GM23338 (cell line): ENCODE results near the gene CARHSP1. TPM values are rescaled to one million over a fixed set of nuclear protein-coding genes. Genes with fewer than 3 reads are reported as not detected.
A peak's percentile ranks its signal among the peaks of the same experiment; 100 is the strongest.

Source experiments
- ATAC-seq: fragments of 200-7000 bp; cut with Tn5 transposase; 3 replicates; pipeline ENCODE4 v1.9.1; 2020
- DNase-seq: peaks from one replicate; pipeline ENCODE4 v3.0.0-alpha.2; 2015; ENCODE audit warnings: low spot score
- H2AFZ ChIP-seq: fragments of 200-600 bp; sonication (generic); 2 replicates; pipeline ENCODE4 v1.8.0; 2016; ENCODE audit warnings: antibody characterized with exemption, mild to moderate bottlenecking, moderate library complexity
- H3F3A ChIP-seq: fragments of 200-600 bp; sonication (generic); replicated peaks from 2 replicates; pipeline ENCODE4 v1.8.0; 2017; ENCODE audit warnings: antibody characterized with exemption, mixed run types, low read depth
- H3K27ac ChIP-seq: fragments of 200-600 bp; sonication (generic); 2 replicates; pipeline ENCODE4 v1.6.1; 2016; ENCODE audit warnings: low read depth
- H3K27me3 ChIP-seq: fragments of 200-600 bp; sonication (generic); 2 replicates; pipeline ENCODE4 v1.8.0; 2016; ENCODE audit warnings: mild to moderate bottlenecking, mixed run types, moderate library complexity; ENCODE audit not compliant: insufficient read depth
- H3K36me3 ChIP-seq: fragments of 200-600 bp; sonication (generic); 2 replicates; pipeline ENCODE4 v1.8.0; 2016; ENCODE audit warnings: mild to moderate bottlenecking; ENCODE audit not compliant: insufficient read depth
- H3K4me1 ChIP-seq: fragments of 200-600 bp; sonication (generic); 2 replicates; pipeline ENCODE4 v1.8.0; 2016; ENCODE audit warnings: mild to moderate bottlenecking, moderate library complexity; ENCODE audit not compliant: insufficient read depth
- H3K4me2 ChIP-seq: fragments of 200-600 bp; sonication (generic); 2 replicates; pipeline ENCODE4 v1.7.1; 2017; ENCODE audit warnings: mixed run types
- H3K4me3 ChIP-seq: fragments of 200-600 bp; sonication (generic); 2 replicates; pipeline ENCODE4 v1.6.1; 2016; ENCODE audit warnings: mixed run types
- H3K79me2 ChIP-seq: fragments of 200-600 bp; sonication (generic); replicated peaks from 2 replicates; pipeline ENCODE4 v1.8.0; 2017; ENCODE audit warnings: mild to moderate bottlenecking; ENCODE audit not compliant: insufficient read depth
- H3K9me2 ChIP-seq: fragments of 200-600 bp; sonication (generic); 2 replicates; pipeline ENCODE4 v1.8.0; 2017; ENCODE audit not compliant: insufficient read depth
- H4K20me1 ChIP-seq: fragments of 200-600 bp; sonication (generic); replicated peaks from 2 replicates; pipeline ENCODE4 v1.8.0; 2017; ENCODE audit warnings: mild to moderate bottlenecking; ENCODE audit not compliant: insufficient read depth
- H3K27ac Mint-ChIP-seq: 2 replicates; pipeline ENCODE4 v1.8.0; 2020; ENCODE audit warnings: inconsistent platforms, mild to moderate bottlenecking, moderate library complexity, mixed read lengths
- H3K27me3 Mint-ChIP-seq: 3 replicates; pipeline ENCODE4 v1.8.0; 2022; ENCODE audit warnings: low read depth, mild to moderate bottlenecking, moderate library complexity, mixed read lengths, inconsistent platforms; ENCODE audit not compliant: insufficient read depth, poor library complexity
- H3K36me3 Mint-ChIP-seq: 3 replicates; pipeline ENCODE4 v1.8.0; 2021; ENCODE audit warnings: low read depth, mild to moderate bottlenecking, inconsistent platforms, moderate library complexity, mixed read lengths
- H3K4me1 Mint-ChIP-seq: 3 replicates; pipeline ENCODE4 v1.8.0; 2020; ENCODE audit warnings: mild to moderate bottlenecking, inconsistent platforms, mixed read lengths
- H3K4me3 Mint-ChIP-seq: 3 replicates; pipeline ENCODE4 v1.8.0; 2021; ENCODE audit warnings: moderate library complexity, mild to moderate bottlenecking, inconsistent platforms, mixed read lengths
- H3K9me3 Mint-ChIP-seq: 3 replicates; pipeline ENCODE4 v1.8.0; 2020; ENCODE audit warnings: moderate library complexity, mild to moderate bottlenecking, inconsistent platforms, mixed read lengths
- ETS1 ChIP-seq: IDR thresholded peaks from 2 replicates; pipeline ENCODE4 v1.6.1; 2016; ENCODE audit warnings: antibody characterized with exemption
- EZH2 ChIP-seq: fragments of 200-600 bp; sonication (generic); IDR thresholded peaks from one replicate; pipeline ENCODE4 v1.8.0; 2017; ENCODE audit warnings: antibody characterized with exemption, mild to moderate bottlenecking, low read depth; ENCODE audit not compliant: unreplicated experiment
- EZH2phosphoT487 ChIP-seq: fragments of 200-600 bp; sonication (generic); IDR thresholded peaks from one replicate; pipeline ENCODE4 v1.8.1; 2018; ENCODE audit warnings: antibody characterized with exemption; ENCODE audit not compliant: unreplicated experiment
- JUNB ChIP-seq: IDR thresholded peaks from one replicate; pipeline ENCODE4 v1.6.1; 2016; ENCODE audit warnings: antibody characterized with exemption; ENCODE audit not compliant: unreplicated experiment
- NANOG ChIP-seq: IDR thresholded peaks from 2 replicates; pipeline ENCODE4 v1.6.1; 2016; ENCODE audit warnings: antibody characterized with exemption, borderline replicate concordance
- POLR2AphosphoS5 ChIP-seq: IDR thresholded peaks from 2 replicates; pipeline ENCODE4 v1.6.1; 2016; ENCODE audit warnings: antibody characterized with exemption, low read depth
- STAT1 ChIP-seq: IDR thresholded peaks from one replicate; pipeline ENCODE4 v1.6.1; 2016; ENCODE audit warnings: antibody characterized with exemption; ENCODE audit not compliant: unreplicated experiment
- ZNF114 ChIP-seq: fragments of 250-450 bp; sonication (Bioruptor Pico); IDR thresholded peaks from 2 replicates; pipeline ENCODE4 v1.5.0; 2020; ENCODE audit warnings: mild to moderate bottlenecking, moderate library complexity
- polyA plus RNA-seq: library from polyadenylated mRNA; unstranded; fragments of >200 nt; fragmentation: Nextera tagmentation; extraction: Ambion mirVana; gene quantifications from 2 replicates; pipeline ENCODE4 v1.2.1, GENCODE V29; 2016
- total RNA-seq: library from RNA; depleted of rRNA; stranded (reverse); fragments of >200 nt; shearing (Covaris generic); gene quantifications from 2 replicates; pipeline ENCODE4 v1.2.3, GENCODE V29; 2014
- TF ChIP-seq, protein P1 (sequence below): fragments of 250-450 bp; sonication (Bioruptor Pico); IDR thresholded peaks from 2 replicates; pipeline ENCODE4 v1.5.0; 2020; ENCODE audit warnings: mild to moderate bottlenecking, moderate library complexity

Gene CARHSP1
- total and polyA plus RNA-seq, 2 experiments from 2014 or later: 286 to 339 TPM

DNA sequence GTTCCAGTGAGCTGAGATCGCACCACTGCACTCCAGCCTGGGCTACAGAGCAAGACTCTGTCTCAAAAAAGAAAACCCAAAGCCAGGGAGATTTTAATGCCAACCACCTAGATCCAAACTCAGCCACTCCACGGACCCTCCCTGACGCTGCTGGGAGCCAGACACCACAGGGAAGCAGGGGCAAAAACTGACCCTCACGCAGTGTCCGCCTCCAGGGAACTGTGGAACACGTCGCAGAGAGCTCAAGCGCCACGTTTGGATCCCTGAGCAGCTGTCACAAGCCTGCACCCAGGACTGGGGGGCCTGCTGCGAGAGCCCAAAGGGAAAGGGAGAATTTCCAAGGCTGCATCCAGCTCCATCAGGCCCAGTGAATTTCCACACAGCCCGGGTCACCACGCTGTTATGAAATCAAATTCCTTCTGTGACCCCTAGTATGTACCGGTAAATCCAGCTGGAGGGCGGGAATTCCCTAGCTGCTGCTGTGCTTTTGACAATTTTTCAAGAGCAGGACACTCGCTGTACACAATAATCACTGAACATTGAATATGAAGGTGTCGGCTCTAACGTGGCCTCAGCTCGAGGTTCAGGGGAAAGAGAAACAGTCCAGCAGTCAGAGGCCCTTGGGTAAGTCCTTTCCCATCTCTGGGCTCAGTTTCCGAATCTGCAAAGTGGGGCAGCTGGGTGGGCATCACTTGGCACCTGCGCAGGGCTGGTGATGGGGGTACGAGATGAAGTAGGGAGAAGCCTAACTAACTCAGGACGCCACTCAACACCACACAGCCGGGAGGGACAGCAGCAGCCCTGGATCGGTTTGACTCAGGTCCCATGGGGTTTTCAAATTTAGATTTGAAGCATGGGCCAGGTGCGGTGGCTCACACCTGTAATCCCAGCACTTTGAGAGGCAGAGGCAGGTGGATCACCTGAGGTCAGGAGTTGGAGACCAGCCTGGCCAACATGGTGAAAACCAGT is 8.6 kb downstream of the CARHSP1 start:
- Histone ChIP-seq H3K79me2 (peaks cover 77% of the 10 kb centered on the region), H3K36me3 (peaks cover 19% of the 10 kb centered on the region), H3K27ac (peak overlapping the region; percentile 50; the same call in 1 of the 2 replicates), H2AFZ (no peak overlapping the region), H4K20me1 (peaks cover 69% of the 10 kb centered on the region), H3K27me3 (no peaks in the 10 kb centered on the region), H3F3A (peaks cover 37% of the 10 kb centered on the region), H3K4me3 (no peak overlapping the region), H3K4me2 (no peak overlapping the region), H3K4me1 (peaks cover 40% of the 10 kb centered on the region), H3K9me2 (no peaks in the 10 kb centered on the region)
- no peak for DNase-seq
- peaks cover 26% of the 10 kb centered on the region for H3K27me3 Mint-ChIP-seq
- H3K4me3 Mint-ChIP-seq: no peak overlapping the region
- H3K36me3 Mint-ChIP-seq: peaks cover 78% of the 10 kb centered on the region
- peak overlapping the region; percentile 78 for H3K27ac Mint-ChIP-seq
- no peaks in the 10 kb centered on the region for H3K9me3 Mint-ChIP-seq
- no peak for TF ChIP-seq EZH2phosphoT487
- TF ChIP-seq NANOG: no peak
- TF ChIP-seq POLR2AphosphoS5: no peak
- TF ChIP-seq STAT1: no peak
- TF ChIP-seq, protein P1, sequence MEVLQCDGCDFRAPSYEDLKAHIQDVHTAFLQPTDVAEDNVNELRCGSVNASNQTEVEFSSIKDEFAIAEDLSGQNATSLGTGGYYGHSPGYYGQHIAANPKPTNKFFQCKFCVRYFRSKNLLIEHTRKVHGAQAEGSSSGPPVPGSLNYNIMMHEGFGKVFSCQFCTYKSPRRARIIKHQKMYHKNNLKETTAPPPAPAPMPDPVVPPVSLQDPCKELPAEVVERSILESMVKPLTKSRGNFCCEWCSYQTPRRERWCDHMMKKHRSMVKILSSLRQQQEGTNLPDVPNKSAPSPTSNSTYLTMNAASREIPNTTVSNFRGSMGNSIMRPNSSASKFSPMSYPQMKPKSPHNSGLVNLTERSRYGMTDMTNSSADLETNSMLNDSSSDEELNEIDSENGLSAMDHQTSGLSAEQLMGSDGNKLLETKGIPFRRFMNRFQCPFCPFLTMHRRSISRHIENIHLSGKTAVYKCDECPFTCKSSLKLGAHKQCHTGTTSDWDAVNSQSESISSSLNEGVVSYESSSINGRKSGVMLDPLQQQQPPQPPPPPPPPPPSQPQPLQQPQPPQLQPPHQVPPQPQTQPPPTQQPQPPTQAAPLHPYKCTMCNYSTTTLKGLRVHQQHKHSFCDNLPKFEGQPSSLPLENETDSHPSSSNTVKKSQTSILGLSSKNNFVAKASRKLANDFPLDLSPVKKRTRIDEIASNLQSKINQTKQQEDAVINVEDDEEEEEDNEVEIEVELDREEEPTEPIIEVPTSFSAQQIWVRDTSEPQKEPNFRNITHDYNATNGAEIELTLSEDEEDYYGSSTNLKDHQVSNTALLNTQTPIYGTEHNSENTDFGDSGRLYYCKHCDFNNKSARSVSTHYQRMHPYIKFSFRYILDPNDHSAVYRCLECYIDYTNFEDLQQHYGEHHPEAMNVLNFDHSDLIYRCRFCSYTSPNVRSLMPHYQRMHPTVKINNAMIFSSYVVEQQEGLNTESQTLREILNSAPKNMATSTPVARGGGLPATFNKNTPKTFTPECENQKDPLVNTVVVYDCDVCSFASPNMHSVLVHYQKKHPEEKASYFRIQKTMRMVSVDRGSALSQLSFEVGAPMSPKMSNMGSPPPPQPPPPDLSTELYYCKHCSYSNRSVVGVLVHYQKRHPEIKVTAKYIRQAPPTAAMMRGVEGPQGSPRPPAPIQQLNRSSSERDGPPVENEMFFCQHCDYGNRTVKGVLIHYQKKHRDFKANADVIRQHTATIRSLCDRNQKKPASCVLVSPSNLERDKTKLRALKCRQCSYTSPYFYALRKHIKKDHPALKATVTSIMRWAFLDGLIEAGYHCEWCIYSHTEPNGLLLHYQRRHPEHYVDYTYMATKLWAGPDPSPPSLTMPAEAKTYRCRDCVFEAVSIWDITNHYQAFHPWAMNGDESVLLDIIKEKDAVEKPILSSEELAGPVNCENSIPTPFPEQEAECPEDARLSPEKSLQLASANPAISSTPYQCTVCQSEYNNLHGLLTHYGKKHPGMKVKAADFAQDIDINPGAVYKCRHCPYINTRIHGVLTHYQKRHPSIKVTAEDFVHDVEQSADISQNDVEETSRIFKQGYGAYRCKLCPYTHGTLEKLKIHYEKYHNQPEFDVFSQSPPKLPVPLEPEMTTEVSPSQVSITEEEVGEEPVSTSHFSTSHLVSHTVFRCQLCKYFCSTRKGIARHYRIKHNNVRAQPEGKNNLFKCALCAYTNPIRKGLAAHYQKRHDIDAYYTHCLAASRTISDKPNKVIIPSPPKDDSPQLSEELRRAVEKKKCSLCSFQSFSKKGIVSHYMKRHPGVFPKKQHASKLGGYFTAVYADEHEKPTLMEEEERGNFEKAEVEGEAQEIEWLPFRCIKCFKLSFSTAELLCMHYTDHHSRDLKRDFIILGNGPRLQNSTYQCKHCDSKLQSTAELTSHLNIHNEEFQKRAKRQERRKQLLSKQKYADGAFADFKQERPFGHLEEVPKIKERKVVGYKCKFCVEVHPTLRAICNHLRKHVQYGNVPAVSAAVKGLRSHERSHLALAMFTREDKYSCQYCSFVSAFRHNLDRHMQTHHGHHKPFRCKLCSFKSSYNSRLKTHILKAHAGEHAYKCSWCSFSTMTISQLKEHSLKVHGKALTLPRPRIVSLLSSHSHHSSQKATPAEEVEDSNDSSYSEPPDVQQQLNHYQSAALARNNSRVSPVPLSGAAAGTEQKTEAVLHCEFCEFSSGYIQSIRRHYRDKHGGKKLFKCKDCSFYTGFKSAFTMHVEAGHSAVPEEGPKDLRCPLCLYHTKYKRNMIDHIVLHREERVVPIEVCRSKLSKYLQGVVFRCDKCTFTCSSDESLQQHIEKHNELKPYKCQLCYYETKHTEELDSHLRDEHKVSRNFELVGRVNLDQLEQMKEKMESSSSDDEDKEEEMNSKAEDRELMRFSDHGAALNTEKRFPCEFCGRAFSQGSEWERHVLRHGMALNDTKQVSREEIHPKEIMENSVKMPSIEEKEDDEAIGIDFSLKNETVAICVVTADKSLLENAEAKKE: no peak
- TF ChIP-seq JUNB: no peak
- no peak for TF ChIP-seq EZH2
- TF ChIP-seq ETS1: no peak
- no peak for TF ChIP-seq ZNF114 (CRISPR knock-in tag)
- H3K4me1 Mint-ChIP-seq: peaks cover 59% of the 10 kb centered on the region
- no peak for ATAC-seq
